HPDE6-E6E7 (cell line): ENCODE data around the gene MRPL55.
A peak's percentile ranks its signal among the peaks of the same experiment; 100 is the strongest.

Source experiments
- DNase-seq: peaks from one replicate; pipeline ENCODE4 v3.0.0; 2011; ENCODE audit warnings: missing footprints; ENCODE audit errors: extremely low spot score

Gene MRPL55

GRCh38 chr1:228109073-228109961 lies at the start of gene MRPL55:
TSS of gene MRPL55 (minus strand) at chr1:228109299. CDS start at chr1:228108260, 1,039 bp downstream.
- peak; percentile 93 for DNase-seq

GRCh38 chr1:228158151-228159007 lies 49.3 kb upstream of the MRPL55 start:
- no peak for DNase-seq

- no peak for DNase-seq
Observed at GRCh38 chr1:228157729-228158126, 48.6 kb upstream of the MRPL55 start.

DNA sequence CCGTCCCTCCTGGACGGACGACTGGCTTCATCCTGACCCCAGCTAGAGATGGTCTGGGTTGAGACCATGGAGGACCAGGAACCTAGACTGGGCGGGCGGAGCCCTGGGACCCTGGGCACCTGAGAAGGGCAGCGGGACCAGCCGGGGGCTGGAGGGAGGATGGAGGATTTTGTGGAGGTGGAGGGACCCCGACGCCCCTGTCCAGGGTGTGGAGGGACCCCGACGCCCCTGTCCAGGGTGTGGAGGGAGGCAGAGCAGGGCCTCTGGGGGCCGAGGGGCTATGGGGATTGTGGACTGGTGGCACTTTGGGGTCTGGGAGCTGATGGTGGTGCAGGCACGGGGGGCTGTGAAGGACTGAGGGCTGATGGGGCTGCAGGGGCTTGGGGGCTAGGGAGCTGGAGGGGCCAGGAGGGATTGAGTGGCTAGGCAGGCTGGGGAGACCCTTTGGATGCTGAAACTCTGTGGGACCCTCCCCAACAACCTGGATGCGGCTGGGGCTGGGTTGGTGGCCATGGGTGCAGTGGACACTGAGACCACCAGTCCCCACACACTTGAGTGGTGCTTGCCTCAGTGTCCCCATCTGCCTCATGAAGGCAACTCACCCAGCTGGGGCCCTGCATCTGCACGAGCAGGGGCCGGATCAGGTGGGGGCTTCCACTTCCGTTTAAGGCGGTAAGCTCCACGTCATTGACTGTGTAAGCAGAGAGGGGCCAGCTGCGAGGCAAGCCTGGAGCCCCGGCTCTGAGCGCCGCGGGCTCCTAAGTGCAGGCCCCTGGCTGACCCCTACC lies 48.0 kb upstream of the MRPL55 start:
- DNase-seq = no peak

GRCh38 chr1:228156515-228156881 lies 47.4 kb upstream of the MRPL55 start:
- DNase-seq = no peak

- DNase-seq = no peak
Observed at GRCh38 chr1:228155596-228156514, 46.8 kb upstream of the MRPL55 start.

DNA sequence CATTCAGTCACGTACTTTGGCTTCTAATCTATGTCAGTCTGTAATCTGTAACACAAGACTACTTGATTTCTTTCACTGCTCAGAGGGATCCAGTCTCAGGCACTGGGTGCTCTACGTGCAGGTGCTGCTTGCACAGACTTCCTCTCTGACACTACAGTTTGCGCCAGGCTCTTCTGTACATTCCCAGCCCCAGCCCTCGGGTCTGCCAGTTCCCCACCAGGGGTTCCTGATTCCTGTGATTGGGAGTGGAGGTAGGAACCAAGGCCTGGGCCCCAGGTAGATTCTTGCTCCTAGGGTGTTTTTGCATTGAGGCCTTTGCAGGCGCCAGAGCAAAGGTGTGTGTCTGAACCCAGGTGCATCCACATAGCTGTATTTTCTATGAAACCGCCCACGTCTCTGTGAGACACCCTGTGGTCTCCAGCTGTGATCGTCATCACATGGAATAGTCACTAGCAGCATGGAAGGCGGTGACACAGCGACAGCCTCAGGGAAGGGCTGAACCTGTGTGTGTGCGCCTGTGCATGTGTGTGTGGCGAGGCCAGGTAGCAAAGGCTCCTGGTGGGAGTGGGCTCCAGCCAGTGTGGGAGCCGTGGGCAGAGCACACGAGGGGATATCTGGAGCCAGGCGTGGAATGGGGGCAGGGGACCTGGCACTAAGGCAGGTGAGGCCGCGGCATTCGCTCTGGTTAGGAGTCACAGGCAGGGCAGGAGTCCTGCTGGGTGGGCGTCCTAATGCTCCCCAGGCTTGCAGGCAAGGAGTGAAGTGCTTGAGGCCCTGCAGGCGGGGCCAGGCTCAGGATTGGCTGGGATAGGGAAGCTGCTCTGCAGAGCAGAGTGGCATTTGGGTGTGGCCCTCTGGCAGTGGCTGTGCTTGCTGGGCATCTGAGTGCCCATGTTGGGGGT lies 45.8 kb upstream of the MRPL55 start:
- no peak for DNase-seq

DNA sequence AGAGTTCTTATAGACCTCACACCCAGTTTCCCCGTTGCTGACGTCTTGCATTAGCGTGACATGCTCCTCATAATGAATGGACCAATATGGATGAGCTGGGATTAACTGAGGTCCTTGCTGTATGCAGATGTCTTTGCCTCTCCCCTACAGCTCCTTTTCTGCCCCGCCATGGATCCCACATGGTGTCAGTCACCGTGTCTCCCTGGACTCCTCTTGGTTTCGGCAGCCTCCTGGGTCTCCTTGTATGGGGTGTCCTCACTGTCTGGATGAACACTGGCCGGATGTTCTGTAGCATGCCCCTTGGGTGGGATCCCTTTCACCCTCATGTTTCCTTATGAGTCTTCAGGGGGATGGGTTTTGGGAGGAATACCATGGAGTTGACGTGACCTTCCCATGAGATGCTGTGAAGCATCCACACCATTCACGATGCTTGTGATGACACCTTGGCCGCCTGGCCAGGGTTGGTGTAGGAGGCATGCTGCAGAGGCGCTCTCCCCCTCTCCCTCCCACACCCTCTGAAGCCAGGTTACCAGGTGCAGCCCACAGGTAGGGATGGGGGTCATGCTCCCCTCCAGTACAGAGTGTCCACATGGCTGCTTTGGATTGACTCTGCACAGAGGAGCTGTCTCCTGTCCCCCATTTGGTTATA lies 45.0 kb upstream of the MRPL55 start:
- DNase-seq = no peak

- DNase-seq = no peak
Observed at GRCh38 chr1:228152918-228153258, 43.8 kb upstream of the MRPL55 start.

GRCh38 chr1:228152097-228152917 lies 43.2 kb upstream of the MRPL55 start:
- no peak for DNase-seq

DNA sequence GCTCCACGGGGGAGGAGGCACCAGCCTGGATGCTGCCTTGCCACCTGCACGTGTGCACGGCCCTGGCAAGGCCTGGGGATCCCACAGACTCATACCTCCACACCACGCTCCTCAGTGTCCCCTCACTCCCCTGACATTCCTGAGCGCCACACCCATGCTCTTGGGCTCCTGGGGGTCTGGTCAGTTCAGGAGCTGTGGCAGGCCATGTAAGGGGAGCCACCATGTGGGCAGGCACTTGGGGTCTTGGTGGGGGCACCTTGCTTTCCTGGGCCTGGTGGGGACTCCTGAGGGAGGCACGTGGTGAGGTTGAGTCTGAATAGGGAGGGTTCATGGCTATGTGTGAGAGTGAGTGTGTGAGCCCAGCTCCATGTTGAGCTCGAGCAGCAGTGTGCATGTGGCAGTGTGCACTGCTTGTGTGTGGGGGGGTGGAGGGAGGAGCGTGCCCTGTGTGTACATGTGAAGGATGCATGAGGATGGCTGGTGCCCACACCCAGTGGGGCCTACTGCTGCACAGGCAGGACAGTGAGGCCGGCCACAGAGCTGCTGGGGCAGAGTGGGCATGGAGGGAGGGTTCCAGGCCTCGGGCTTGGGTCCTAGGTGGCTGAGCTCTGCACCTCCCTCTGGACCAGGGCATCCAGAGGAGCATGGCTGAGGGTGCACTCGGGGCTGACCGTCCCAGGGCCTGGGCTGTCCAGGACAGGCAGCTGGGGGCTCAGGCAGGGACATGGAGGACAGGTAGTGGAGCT lies 42.3 kb upstream of the MRPL55 start:
- DNase-seq = no peak

- no peak for DNase-seq
Observed at GRCh38 chr1:228150461-228151179, 41.5 kb upstream of the MRPL55 start.

GRCh38 chr1:228150120-228150460 lies 41.0 kb upstream of the MRPL55 start:
- DNase-seq = no peak

DNA sequence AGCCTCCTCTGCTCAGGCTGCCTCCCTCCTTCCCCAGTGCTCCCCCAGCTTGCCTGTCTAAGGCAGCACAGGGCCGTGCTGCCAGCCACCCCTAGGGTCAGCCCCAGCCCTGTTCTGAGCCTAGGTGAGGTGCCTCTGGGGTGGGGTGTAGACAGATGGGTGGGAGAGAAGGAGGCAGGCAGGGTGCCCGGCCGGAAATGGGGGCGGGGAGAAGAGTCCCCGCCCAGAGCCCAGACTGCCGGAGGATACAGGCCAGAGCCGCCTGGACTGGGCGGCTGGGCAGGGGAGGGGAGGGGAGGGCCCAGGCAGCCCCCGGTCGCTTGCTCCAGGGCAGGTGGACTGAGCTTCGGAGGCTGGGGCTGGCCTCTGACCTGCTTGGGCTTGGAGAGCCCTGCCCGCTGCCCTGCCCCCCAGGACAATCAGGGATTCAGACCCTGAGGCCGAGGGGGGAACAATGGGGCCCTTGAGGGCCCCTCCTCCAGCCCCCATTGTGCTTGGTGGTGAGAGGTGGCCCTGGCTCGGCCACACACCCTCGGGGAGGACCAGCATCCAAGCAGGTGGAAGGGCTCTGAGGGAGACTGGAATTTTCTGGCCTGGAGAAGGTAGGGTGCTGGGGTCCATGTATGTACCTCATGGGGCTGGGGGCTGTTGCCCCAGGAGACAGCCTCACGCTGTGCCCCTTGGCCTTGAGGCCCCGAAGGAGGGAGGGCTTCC lies 40.5 kb upstream of the MRPL55 start, which contains the start of gene GJC2:
TSS of gene GJC2 (plus strand) at position 525 of the 714 bp plus-strand sequence. CDS start 7,829 bp downstream, outside the sequence.
- no peak for DNase-seq

- no peak for DNase-seq
Observed at GRCh38 chr1:228148935-228149405, 39.9 kb upstream of the MRPL55 start.

GRCh38 chr1:228148196-228148861 lies 39.2 kb upstream of the MRPL55 start:
- no peak for DNase-seq
